GM11168 (cell line): ENCODE measurements around the gene ADK.

Experiments used
- in situ Hi-C: fragments of 300-500 bp; cut with MboI; formaldehyde crosslinking; loops from one replicate; pipeline ENCODE4 v1.12.0; 2022; ENCODE audit warnings: low sequenced_read_pairs; ENCODE audit not compliant: unreplicated experiment

Gene ADK

GRCh38 chr10:74150990-74151878 lies at the start of gene ADK:
TSS of gene ADK (plus strand) at chr10:74151221. CDS start at chr10:74151279, 58 bp downstream.
- in situ Hi-C loops = no loop called here

GRCh38 chr10:74103560-74104258 lies 47.3 kb upstream of the ADK start:
- in situ Hi-C loops = no loop called here

- in situ Hi-C loops = no loop called here
These were observed 46.5 kb upstream of the ADK start for GRCh38 chr10:74104480-74104879.

GRCh38 chr10:74104996-74105395 lies 46.0 kb upstream of the ADK start:
- in situ Hi-C loops = no loop called here

GRCh38 chr10:74107391-74107790 lies 43.6 kb upstream of the ADK start:
- in situ Hi-C loops = no loop called here

- in situ Hi-C loops = no loop called here
These were observed 41.6 kb upstream of the ADK start for GRCh38 chr10:74109452-74109851.

GRCh38 chr10:74110120-74110519 lies 40.9 kb upstream of the ADK start:
- in situ Hi-C loops = no loop called here

GRCh38 chr10:74111799-74112198 lies 39.2 kb upstream of the ADK start:
- in situ Hi-C loops = no loop called here

- in situ Hi-C loops = no loop called here
These were observed 37.5 kb upstream of the ADK start for GRCh38 chr10:74113546-74113945.

GRCh38 chr10:74114041-74114448 lies 37.0 kb upstream of the ADK start:
- in situ Hi-C loops = no loop called here

- in situ Hi-C loops = no loop called here
These were observed 33.3 kb upstream of the ADK start for GRCh38 chr10:74117738-74118137.

GRCh38 chr10:74118804-74119203 lies 32.2 kb upstream of the ADK start:
- in situ Hi-C loops = no loop called here

GRCh38 chr10:74120911-74121310 lies 30.1 kb upstream of the ADK start:
- in situ Hi-C loops = no loop called here

GRCh38 chr10:74121368-74121767 lies 29.7 kb upstream of the ADK start:
- in situ Hi-C loops = no loop called here

- in situ Hi-C loops = no loop called here
These were observed 29.0 kb upstream of the ADK start for GRCh38 chr10:74122060-74122459.

- in situ Hi-C loops = no loop called here
These were observed 27.9 kb upstream of the ADK start for GRCh38 chr10:74123081-74123480.

- in situ Hi-C loops = loop anchor here (10.0 kb wide), 1 partner anchor 631 kb away; no protein-coding TSS in a partner anchor
These were observed 16.8 kb upstream of the ADK start for GRCh38 chr10:74133923-74134820.

- in situ Hi-C loops = loop anchor here (10.0 kb wide), 1 partner anchor 629 kb away; no protein-coding TSS in a partner anchor
These were observed 15.6 kb upstream of the ADK start for GRCh38 chr10:74135452-74135851.

GRCh38 chr10:74137992-74138391 lies 13.0 kb upstream of the ADK start:
- in situ Hi-C loops = loop anchor here (10.0 kb wide), 1 partner anchor 627 kb away; no protein-coding TSS in a partner anchor

GRCh38 chr10:74138596-74138995 lies 12.4 kb upstream of the ADK start:
- in situ Hi-C loops = loop anchor here (10.0 kb wide), 1 partner anchor 626 kb away; no protein-coding TSS in a partner anchor
